HG03060 (cell line): ENCODE measurements around the gene GABRG3.
"Not testable (repeated sequence)": the region's sequence is repeated elsewhere in the genome, so short reads cannot be mapped to it uniquely, and the experiment has no call there.

Source experiments
- ATAC-seq: cut with Tn5 transposase; IDR thresholded peaks from one replicate; pipeline ENCODE4 v1.9.1; 2021; ENCODE audit warnings: low read depth, moderate number of reproducible peaks; ENCODE audit not compliant: unreplicated experiment

Gene GABRG3

GRCh38 chr15:27166917-27167316 is 195.9 kb downstream of the GABRG3 start:
- no peak for ATAC-seq

DNA sequence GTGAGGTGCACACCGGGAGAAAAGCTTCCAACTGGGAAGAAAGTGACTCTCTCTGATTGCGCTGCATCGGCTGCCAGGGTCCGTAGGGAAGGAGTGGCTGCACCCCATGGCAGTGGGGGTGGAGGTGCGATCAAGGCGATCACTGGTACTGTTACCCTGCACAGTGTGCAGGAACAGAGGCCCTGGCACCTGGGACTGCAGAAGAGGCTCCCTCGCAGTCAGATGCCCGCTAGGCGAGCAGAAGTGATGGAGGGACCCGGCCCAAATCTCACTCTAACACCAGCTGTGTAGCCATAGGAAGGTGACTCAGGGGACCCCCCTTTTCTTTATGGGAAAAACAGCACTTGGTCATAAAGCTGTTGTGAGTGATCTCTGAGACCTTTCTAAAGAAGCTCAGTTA is 196.8 kb downstream of the GABRG3 start:
- no peak for ATAC-seq

DNA sequence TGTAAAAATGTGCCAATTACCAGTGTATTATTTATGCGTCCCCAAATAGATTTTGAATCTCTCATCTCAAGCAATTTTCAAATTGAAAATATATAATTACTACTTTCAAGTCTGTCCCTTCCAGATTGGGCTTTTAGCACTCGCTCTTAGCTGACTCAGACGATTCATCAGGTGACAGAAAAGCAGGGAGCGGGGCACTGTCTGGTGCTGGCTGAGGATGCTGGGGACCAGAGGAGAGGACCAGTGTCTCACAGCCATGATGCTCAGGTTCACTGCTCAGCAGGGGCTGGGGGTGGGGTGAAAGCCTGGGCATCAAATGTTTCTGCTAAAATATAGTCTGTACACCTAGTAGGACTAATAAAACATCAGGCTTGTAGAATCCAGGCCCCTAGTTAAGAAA is 199.9 kb downstream of the GABRG3 start:
- ATAC-seq = no peak

DNA sequence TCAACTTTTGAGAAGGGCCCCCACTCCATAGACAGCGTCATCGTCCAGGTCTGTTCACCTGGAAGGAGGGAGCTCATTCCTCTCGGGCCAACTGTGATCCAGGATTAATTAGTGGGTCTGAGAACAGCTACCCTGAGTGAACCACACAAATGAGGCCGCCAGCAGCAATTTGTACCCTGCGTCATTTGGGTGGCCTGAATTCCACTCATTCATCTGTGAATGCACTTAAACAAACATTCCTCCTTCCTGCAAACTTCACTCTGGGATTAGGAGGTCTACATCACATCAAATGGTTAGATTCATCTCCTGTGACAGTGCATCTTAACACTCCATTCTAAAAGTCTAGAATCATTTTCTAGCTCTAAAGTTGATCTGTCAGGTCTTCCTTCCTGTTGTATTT is 201.8 kb downstream of the GABRG3 start:
- no peak for ATAC-seq

DNA sequence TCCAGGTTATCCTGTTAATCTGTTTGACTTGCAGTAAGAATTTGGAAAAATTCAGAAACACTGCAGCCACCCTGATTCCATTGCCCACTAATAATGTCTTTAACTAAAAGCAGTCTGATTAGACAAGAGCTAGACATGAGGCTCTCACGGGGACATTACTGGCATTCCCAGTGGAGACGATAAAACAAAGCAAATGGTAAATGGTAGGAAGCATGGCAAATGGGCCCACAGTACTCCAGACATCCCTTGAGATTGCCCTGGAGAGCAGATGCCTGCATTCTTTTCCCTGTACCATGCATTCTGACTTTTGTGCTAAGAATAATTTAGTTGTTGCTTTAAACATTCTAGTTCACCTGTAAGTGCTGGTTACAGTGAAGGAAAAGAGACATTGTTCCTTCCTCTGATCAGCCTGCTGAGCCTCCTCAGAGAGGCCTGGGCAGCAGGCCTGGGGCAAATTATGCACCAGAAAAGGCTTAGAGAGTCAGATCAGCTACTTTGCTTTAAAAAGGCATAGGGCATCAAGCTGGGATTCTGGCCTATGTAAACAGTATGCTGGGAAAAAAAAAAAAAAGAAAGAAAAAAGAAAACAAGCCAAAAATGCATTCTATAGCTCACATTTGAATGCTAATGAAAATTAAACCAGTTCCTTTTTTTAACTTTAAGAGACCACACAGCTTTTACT is 204.6 kb downstream of the GABRG3 start:
- no peak for ATAC-seq

GRCh38 chr15:27176785-27177406 is 205.9 kb downstream of the GABRG3 start:
- ATAC-seq = no peak

- no peak for ATAC-seq
Observed at GRCh38 chr15:27179789-27180188, 208.8 kb downstream of the GABRG3 start.

DNA sequence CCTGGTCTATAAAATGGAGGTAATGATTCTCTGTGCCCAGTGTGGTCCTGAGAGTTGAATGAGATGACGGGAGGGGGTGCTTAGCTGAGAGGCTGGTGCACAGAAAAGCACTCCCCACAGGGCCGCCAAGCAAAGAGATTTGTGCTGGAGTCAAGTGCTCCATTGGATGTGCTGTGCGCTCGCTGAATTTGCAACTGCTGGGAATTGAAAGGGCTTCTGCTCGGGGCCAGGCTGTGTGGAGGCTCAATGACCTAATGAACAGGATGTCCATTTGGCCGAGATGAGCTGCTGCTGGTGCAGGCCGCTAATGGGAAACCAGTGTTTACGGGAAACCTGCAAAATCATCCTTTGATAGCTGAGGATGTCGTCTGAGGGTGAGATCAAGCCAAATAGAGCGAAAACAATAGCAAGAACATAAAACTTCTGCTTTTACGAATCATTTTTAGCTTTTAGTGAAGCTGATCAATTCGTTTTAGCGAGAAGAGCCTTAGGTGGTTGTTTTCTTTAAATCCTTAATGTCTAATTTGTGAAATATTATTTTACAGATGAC is 211.7 kb downstream of the GABRG3 start:
- ATAC-seq = no peak

- no peak for ATAC-seq
Observed at GRCh38 chr15:27183201-27183600, 212.2 kb downstream of the GABRG3 start.

DNA sequence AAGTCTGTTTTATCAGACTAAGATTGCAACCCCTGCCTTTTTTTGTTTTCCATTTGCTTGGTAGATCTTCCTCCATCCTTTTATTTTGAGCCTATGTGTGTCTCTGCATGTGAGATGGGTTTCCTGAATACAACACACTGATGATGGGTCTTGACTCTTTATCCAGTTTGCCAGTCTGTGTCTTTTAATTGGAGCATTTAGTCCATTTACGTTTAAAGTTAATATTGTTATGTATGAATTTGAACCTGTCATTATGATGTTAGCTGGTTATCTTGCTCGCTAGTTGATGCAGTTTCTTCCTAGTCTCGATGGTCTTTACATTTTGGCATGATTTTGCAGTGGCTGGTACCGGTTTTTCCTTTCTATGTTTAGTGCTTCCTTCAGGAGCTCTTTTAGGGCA is 220.5 kb downstream of the GABRG3 start:
- not testable (repeated sequence) for ATAC-seq

GRCh38 chr15:27196691-27197090 is 225.7 kb downstream of the GABRG3 start:
- no peak for ATAC-seq

GRCh38 chr15:27201425-27201824 is 230.4 kb downstream of the GABRG3 start:
- ATAC-seq = no peak

- no peak for ATAC-seq
Observed at GRCh38 chr15:27210176-27210575, 239.2 kb downstream of the GABRG3 start.

- ATAC-seq = no peak
Observed at GRCh38 chr15:27214032-27214431, 243.1 kb downstream of the GABRG3 start.

GRCh38 chr15:27214961-27215360 is 244.0 kb downstream of the GABRG3 start:
- no peak for ATAC-seq

DNA sequence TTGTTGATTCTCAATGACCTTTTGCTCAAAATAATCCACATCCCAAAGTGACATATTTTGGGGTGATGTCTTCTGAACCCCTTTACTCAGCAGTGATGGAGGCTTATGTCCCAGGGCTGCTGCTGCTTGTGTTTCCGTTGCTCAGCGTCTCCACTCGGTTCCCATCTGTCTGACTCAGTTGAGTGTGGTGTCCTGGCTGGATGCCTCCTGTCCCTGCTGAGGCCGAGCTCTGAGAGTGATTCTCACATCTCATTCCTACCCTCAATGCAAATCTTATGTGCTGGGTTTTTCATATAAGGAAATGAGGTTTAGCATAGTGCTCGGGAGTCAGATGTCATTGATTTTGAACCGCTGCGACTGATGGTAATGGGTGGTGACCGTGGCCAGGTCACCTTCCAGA is 247.4 kb downstream of the GABRG3 start:
- ATAC-seq = no peak

- ATAC-seq = no peak
Observed at GRCh38 chr15:27219636-27220035, 248.7 kb downstream of the GABRG3 start.

- ATAC-seq = no peak
Observed at GRCh38 chr15:27220199-27220598, 249.2 kb downstream of the GABRG3 start.

- ATAC-seq = no peak
Observed at GRCh38 chr15:27222479-27222878, 251.5 kb downstream of the GABRG3 start.

DNA sequence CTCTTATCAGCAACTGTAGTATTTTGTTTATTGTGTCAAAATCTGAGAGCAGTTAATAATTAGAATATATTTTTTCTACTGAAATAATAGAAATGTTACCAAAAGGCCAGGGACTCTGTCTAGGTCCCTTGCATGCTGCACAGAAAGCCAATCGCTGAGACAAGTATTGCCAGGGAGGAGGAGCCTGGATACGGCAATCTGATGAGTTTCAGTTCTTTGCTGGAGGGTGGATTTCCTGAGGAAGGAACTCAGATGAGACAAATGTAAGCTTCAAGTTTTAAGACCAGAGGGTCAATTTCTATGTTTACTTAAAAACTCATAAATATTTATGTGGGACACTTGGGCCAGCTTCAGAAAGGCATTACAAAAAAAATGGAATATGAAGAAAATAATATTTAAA is 252.2 kb downstream of the GABRG3 start:
- ATAC-seq = no peak

GRCh38 chr15:27231811-27232210 is 260.8 kb downstream of the GABRG3 start:
- ATAC-seq = no peak

GRCh38 chr15:27232876-27233275 is 261.9 kb downstream of the GABRG3 start:
- no peak for ATAC-seq
